T-helper 2 cell (primary cell): ENCODE measurements around the gene RHEX.

Experiments
- DNase-seq, 5 experiments: peaks; one replicate each; pipeline versions ENCODE4 v3.0.0 to v3.0.0-alpha.2; 2012 to 2022

The RHEX gene

GRCh38 chr1:206120406-206120805 is 67.4 kb downstream of the RHEX start:
- no peak for DNase-seq

- DNase-seq, result no peak
These were observed 68.3 kb downstream of the RHEX start for GRCh38 chr1:206121269-206121668.

- DNase-seq, result no peak
These were observed 69.7 kb downstream of the RHEX start for GRCh38 chr1:206122686-206123085.

- DNase-seq, result no peak
These were observed 72.4 kb downstream of the RHEX start for GRCh38 chr1:206125346-206125745.

- no peak for DNase-seq
These were observed 74.4 kb downstream of the RHEX start for GRCh38 chr1:206127336-206127735.

GRCh38 chr1:206128196-206128595 is 75.2 kb downstream of the RHEX start:
- no peak for DNase-seq

GRCh38 chr1:206131037-206131436 is 78.1 kb downstream of the RHEX start:
- no peak for DNase-seq

- DNase-seq, result no peak
These were observed 80.9 kb downstream of the RHEX start for GRCh38 chr1:206133751-206134415.

- no peak for DNase-seq
These were observed 82.3 kb downstream of the RHEX start for GRCh38 chr1:206135248-206135647.

GRCh38 chr1:206136241-206136640 is 83.3 kb downstream of the RHEX start:
- DNase-seq, result no peak

- DNase-seq, result no peak
These were observed 89.0 kb downstream of the RHEX start for GRCh38 chr1:206142011-206142410.

- DNase-seq, result no peak
These were observed 89.8 kb downstream of the RHEX start for GRCh38 chr1:206142770-206143169.

- no peak for DNase-seq
These were observed 90.7 kb downstream of the RHEX start for GRCh38 chr1:206143537-206144172.

GRCh38 chr1:206144605-206145004 is 91.6 kb downstream of the RHEX start:
- DNase-seq, result no peak

GRCh38 chr1:206145771-206146290 is 92.9 kb downstream of the RHEX start:
- no peak for DNase-seq
